ENCODE measurements around the gene FOXL3.

GRCh38 chr7:265998-266850 lies 23.7 kb upstream of the FOXL3 start:
- TF ChIP-seq CTCF (IDR thresholded peaks at IDR 0.05; ENCODE audit: low read depth, low read length, missing input control), result no peak
- TF ChIP-seq TAF1 (conservative IDR thresholded peaks at IDR 0.05), result no peak
- no peak for TF ChIP-seq RAD21 (IDR thresholded peaks at IDR 0.05)
- no peak for TF ChIP-seq MAX (IDR thresholded peaks at IDR 0.05)
- TF ChIP-seq YY1 (IDR thresholded peaks at IDR 0.05), result no peak
- no peak for TF ChIP-seq NR2F2 (IDR thresholded peaks at IDR 0.05)
- no peak for TF ChIP-seq REST (IDR thresholded peaks at IDR 0.05)
- TF ChIP-seq HNF4A (conservative IDR thresholded peaks at IDR 0.05), result no peak
- no peak for TF ChIP-seq GABPA (IDR thresholded peaks at IDR 0.05 in 1 of 2, conservative IDR thresholded peaks at IDR 0.05 in 1 of 2)
- no peak for TF ChIP-seq JUND (IDR thresholded peaks at IDR 0.05)
- TF ChIP-seq EGR1 (IDR thresholded peaks at IDR 0.05; ENCODE audit: low read depth in 2 of 2), result no peak
- no peak for TF ChIP-seq SP1 (IDR thresholded peaks at IDR 0.05)
- TF ChIP-seq, protein P1, sequence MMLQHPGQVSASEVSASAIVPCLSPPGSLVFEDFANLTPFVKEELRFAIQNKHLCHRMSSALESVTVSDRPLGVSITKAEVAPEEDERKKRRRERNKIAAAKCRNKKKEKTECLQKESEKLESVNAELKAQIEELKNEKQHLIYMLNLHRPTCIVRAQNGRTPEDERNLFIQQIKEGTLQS (IDR thresholded peaks at IDR 0.05), result no peak

All from liver (tissue), 3 donors.